Erythroblast (primary cell): ENCODE data around the gene PDGFB.

Experiments
- GATA1 ChIP-seq: IDR thresholded peaks from 2 replicates; pipeline ENCODE4 v1.6.1; 2011; ENCODE audit warnings: low read depth, mild to moderate bottlenecking, control low read depth, low read length, moderate library complexity
- POLR2A ChIP-seq: IDR thresholded peaks from 2 replicates; pipeline ENCODE4 v1.6.1; 2011; ENCODE audit warnings: mild to moderate bottlenecking, low read length

DNA sequence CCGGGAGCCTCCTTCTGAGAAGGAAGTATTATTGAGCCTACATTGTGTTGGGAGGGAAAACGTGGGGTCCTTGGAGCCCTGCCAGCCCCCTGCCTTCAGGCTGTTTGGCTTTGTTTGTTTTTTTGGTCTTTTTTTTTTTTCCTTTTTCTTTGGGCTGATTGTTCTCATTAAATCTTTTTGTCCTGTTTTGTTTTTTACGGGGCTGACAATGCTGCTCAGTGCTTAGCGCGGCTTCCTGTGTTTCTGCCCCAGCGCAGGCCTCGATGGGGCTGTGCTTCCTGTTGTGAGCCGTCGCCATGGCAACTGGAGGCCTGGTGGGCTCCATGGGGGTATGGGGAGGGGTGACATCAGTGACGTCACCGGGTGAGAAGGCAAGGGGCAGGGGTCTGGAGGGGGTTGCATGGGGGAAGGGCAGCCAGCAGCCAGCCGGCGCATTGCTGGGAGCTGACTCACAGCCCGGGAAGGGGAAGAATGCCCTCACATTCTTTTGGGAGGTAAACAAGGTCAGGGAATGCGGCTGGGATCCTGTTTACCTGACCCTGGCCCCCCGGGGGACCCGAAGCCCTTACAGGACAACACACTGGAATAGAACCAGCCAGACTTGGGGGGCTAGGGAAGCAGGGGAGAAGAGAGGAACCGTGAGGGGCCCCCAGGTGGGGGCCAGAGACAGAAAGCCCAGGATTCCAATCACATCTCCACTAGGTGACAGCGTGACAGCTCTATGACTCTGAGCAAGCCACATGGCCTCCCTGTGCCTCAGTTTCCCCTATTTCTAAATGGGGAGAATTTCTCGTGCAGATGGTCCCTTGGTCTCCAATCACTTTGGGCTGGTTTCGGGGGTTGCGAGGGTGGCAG, 70.1 kb downstream of the PDGFB start:
- TF ChIP-seq POLR2A = no peak
- TF ChIP-seq GATA1 = no peak
